SU-DHL-6 (cell line): ENCODE data around the gene FAM237A.

ENCODE experiments used
- H2AFZ ChIP-seq: fragments of 200-600 bp; sonication (generic); 2 replicates; pipeline ENCODE4 v1.6.1; 2014; ENCODE audit warnings: low read depth, mild to moderate bottlenecking, moderate library complexity, mixed read lengths, antibody characterized with exemption, low read length; ENCODE audit not compliant: severe bottlenecking
- H3F3A ChIP-seq: fragments of 200-600 bp; shearing (Covaris generic); 2 replicates; pipeline ENCODE4 v1.6.0; 2016; ENCODE audit warnings: antibody characterized with exemption, mild to moderate bottlenecking; ENCODE audit not compliant: insufficient read depth
- H3K27ac ChIP-seq: fragments of 200-600 bp; sonication (generic); 2 replicates; pipeline ENCODE4 v1.5.1; 2016; ENCODE audit warnings: low read depth, mild to moderate bottlenecking, low read length, moderate library complexity, mixed read lengths
- H3K27me3 ChIP-seq: fragments of 200-600 bp; sonication (generic), shearing (Covaris generic); 2 replicates; pipeline ENCODE4 v1.6.0; 2014; ENCODE audit warnings: mild to moderate bottlenecking, low read length
- H3K36me3 ChIP-seq: fragments of 200-600 bp; sonication (generic); 2 replicates; pipeline ENCODE4 v1.6.1; 2014; ENCODE audit warnings: mild to moderate bottlenecking, low read length, mixed read lengths
- H3K4me2 ChIP-seq: fragments of 300-600, 200-600 bp; shearing (Covaris generic), sonication (generic); 2 replicates; pipeline ENCODE4 v1.6.0; 2014; ENCODE audit warnings: low read length, low read depth, mild to moderate bottlenecking; ENCODE audit not compliant: poor library complexity, severe bottlenecking
- H3K4me3 ChIP-seq: fragments of 200-600 bp; sonication (generic); 2 replicates; pipeline ENCODE4 v1.5.1; 2014; ENCODE audit warnings: antibody characterized with exemption, low read length, mild to moderate bottlenecking, mixed read lengths; ENCODE audit not compliant: insufficient read depth, poor library complexity, severe bottlenecking
- H3K79me2 ChIP-seq: fragments of 200-600 bp; sonication (generic); 2 replicates; pipeline ENCODE4 v1.6.1; 2014; ENCODE audit warnings: mild to moderate bottlenecking, low read length, moderate library complexity; ENCODE audit not compliant: insufficient read depth
- H3K9ac ChIP-seq: fragments of 200-600 bp; sonication (generic); 2 replicates; pipeline ENCODE4 v1.7.0; 2014; ENCODE audit warnings: mild to moderate bottlenecking, low read length
- H3K9me2 ChIP-seq: fragments of 200-600 bp; sonication (generic); replicated peaks from 2 replicates; pipeline ENCODE4 v1.6.1; 2014; ENCODE audit warnings: low read length; ENCODE audit not compliant: insufficient read depth
- H3K9me3 ChIP-seq: fragments of 200-600 bp; sonication (generic); 2 replicates; pipeline ENCODE4 v1.6.1; 2014; ENCODE audit warnings: low read length, mixed read lengths; ENCODE audit not compliant: insufficient read depth
- H4K20me1 ChIP-seq: fragments of 200-600 bp; sonication (generic); 2 replicates; pipeline ENCODE4 v1.6.1; 2014; ENCODE audit warnings: low read depth, mild to moderate bottlenecking, antibody characterized with exemption, low read length, moderate library complexity, mixed read lengths
- CTCF ChIP-seq: fragments of 200-600 bp; sonication (generic); IDR thresholded peaks from one replicate; pipeline ENCODE4 v1.5.1; 2017; ENCODE audit warnings: antibody characterized with exemption, mild to moderate bottlenecking, low read length, moderate library complexity; ENCODE audit not compliant: insufficient read depth, poor library complexity, severe bottlenecking
- EZH2phosphoT487 ChIP-seq: fragments of 200-600 bp; sonication (generic), shearing (Covaris generic); conservative IDR thresholded peaks from 2 replicates; pipeline ENCODE4 v1.6.1; 2018; ENCODE audit warnings: mild to moderate bottlenecking, antibody characterized with exemption, low read length, moderate library complexity, mixed read lengths

Gene FAM237A

GRCh38 chr2:206683546-206683945, 41.3 kb downstream of the FAM237A start:
- no peaks in the 10 kb centered on the region for H3K79me2 ChIP-seq
- H3K4me3 ChIP-seq: no peak overlapping the region
- no peaks in the 10 kb centered on the region for H3K27me3 ChIP-seq
- H3K36me3 ChIP-seq: no peaks in the 10 kb centered on the region
- no peak for TF ChIP-seq CTCF
- no peak for TF ChIP-seq EZH2phosphoT487
- no peaks in the 10 kb centered on the region for H4K20me1 ChIP-seq
- no peaks in the 10 kb centered on the region for H3K9me2 ChIP-seq
- no peaks in the 10 kb centered on the region for H3K9me3 ChIP-seq
- no peak overlapping the region for H2AFZ ChIP-seq
- H3K27ac ChIP-seq: no peak overlapping the region
- H3F3A ChIP-seq: no peaks in the 10 kb centered on the region
- no peak overlapping the region for H3K9ac ChIP-seq
- no peak overlapping the region for H3K4me2 ChIP-seq

GRCh38 chr2:206688453-206688852, 46.2 kb downstream of the FAM237A start:
- Histone ChIP-seq H3K9ac (no peak overlapping the region), H3K36me3 (no peaks in the 10 kb centered on the region), H3K9me3 (no peaks in the 10 kb centered on the region), H3K4me3 (no peak overlapping the region), H3K27ac (no peak overlapping the region), H3K27me3 (no peaks in the 10 kb centered on the region), H2AFZ (no peak overlapping the region), H3K4me2 (no peak overlapping the region), H3K9me2 (no peaks in the 10 kb centered on the region), H3K79me2 (no peaks in the 10 kb centered on the region), H4K20me1 (no peaks in the 10 kb centered on the region), H3F3A (no peaks in the 10 kb centered on the region)
- TF ChIP-seq EZH2phosphoT487 (no peak), CTCF (no peak)

- Histone ChIP-seq H4K20me1 (no peaks in the 10 kb centered on the region), H3K27me3 (no peaks in the 10 kb centered on the region), H2AFZ (no peak overlapping the region), H3K27ac (no peak overlapping the region), H3K36me3 (no peaks in the 10 kb centered on the region), H3F3A (no peaks in the 10 kb centered on the region), H3K9me3 (no peaks in the 10 kb centered on the region), H3K79me2 (no peaks in the 10 kb centered on the region), H3K4me3 (no peak overlapping the region), H3K4me2 (no peak overlapping the region), H3K9ac (no peak overlapping the region), H3K9me2 (no peaks in the 10 kb centered on the region)
- TF ChIP-seq CTCF (no peak), EZH2phosphoT487 (no peak)
These were observed 46.7 kb downstream of the FAM237A start for GRCh38 chr2:206688990-206689389.

GRCh38 chr2:206692971-206693370, 50.7 kb downstream of the FAM237A start:
- H3K4me2 ChIP-seq: no peak overlapping the region
- H2AFZ ChIP-seq: no peak overlapping the region
- no peaks in the 10 kb centered on the region for H3K79me2 ChIP-seq
- H3F3A ChIP-seq: no peaks in the 10 kb centered on the region
- no peaks in the 10 kb centered on the region for H3K9me2 ChIP-seq
- TF ChIP-seq EZH2phosphoT487 (no peak), CTCF (no peak)
- no peaks in the 10 kb centered on the region for H4K20me1 ChIP-seq
- H3K9me3 ChIP-seq: no peaks in the 10 kb centered on the region
- H3K27ac ChIP-seq: no peak overlapping the region
- no peaks in the 10 kb centered on the region for H3K27me3 ChIP-seq
- H3K9ac ChIP-seq: no peak overlapping the region
- no peak overlapping the region for H3K4me3 ChIP-seq
- H3K36me3 ChIP-seq: no peaks in the 10 kb centered on the region
